Endodermal cell (in vitro differentiated cells): Measurements from ENCODE around the gene ZFAND3. TPM values are rescaled to one million over a fixed set of nuclear protein-coding genes. Genes with fewer than 3 reads are reported as not detected.

Experiments
- DNase-seq: peaks from one replicate; pipeline ENCODE4 v3.0.0-alpha.2; 2017
- H3K27ac ChIP-seq: 2 replicates; pipeline ENCODE4 v1.5.1; 2013; ENCODE audit warnings: mild to moderate bottlenecking, low read depth, low read length, moderate library complexity
- H3K27me3 ChIP-seq: 2 replicates; pipeline ENCODE4 v1.6.1; 2013; ENCODE audit warnings: mild to moderate bottlenecking, low read length, moderate library complexity; ENCODE audit not compliant: insufficient read depth, control insufficient read depth, poor library complexity, severe bottlenecking
- H3K36me3 ChIP-seq: 2 replicates; pipeline ENCODE4 v1.7.0; 2013; ENCODE audit warnings: mild to moderate bottlenecking, low read length, moderate library complexity; ENCODE audit not compliant: control insufficient read depth, insufficient read depth
- H3K4me1 ChIP-seq: one replicate; pipeline ENCODE4 v1.7.0; 2013; ENCODE audit warnings: low read length; ENCODE audit not compliant: control insufficient read depth, insufficient read depth
- H3K4me3 ChIP-seq: 2 replicates; pipeline ENCODE4 v1.5.1; 2013; ENCODE audit warnings: mild to moderate bottlenecking, low read length, moderate library complexity
- H3K9ac ChIP-seq: 2 replicates; pipeline ENCODE4 v1.6.1; 2013; ENCODE audit warnings: mild to moderate bottlenecking, low read length, moderate library complexity; ENCODE audit not compliant: poor library complexity, severe bottlenecking; ENCODE audit errors: extremely low read depth
- H3K9me3 ChIP-seq: 2 replicates; pipeline ENCODE4 v1.6.1; 2013; ENCODE audit warnings: mild to moderate bottlenecking, low read length, moderate library complexity; ENCODE audit not compliant: control insufficient read depth
- H3K27ac Mint-ChIP-seq: 2 replicates; pipeline ENCODE4 v1.8.0; 2020; ENCODE audit warnings: mixed read lengths
- H3K27me3 Mint-ChIP-seq: 2 replicates; pipeline ENCODE4 v1.8.0; 2021; ENCODE audit warnings: mild to moderate bottlenecking, mixed read lengths; ENCODE audit not compliant: insufficient read depth
- H3K36me3 Mint-ChIP-seq: 2 replicates; pipeline ENCODE4 v1.8.0; 2020; ENCODE audit warnings: low read depth, mixed read lengths
- H3K4me1 Mint-ChIP-seq: 2 replicates; pipeline ENCODE4 v1.8.0; 2020; ENCODE audit warnings: mixed read lengths
- H3K4me3 Mint-ChIP-seq: 2 replicates; pipeline ENCODE4 v1.8.0; 2020; ENCODE audit warnings: mild to moderate bottlenecking, moderate library complexity, mixed read lengths
- H3K9me3 Mint-ChIP-seq: 2 replicates; pipeline ENCODE4 v1.8.0; 2020; ENCODE audit warnings: mild to moderate bottlenecking, mixed read lengths
- CTCF ChIP-seq: fragments of 200-600 bp; sonication (generic); conservative IDR thresholded peaks from 2 replicates; pipeline ENCODE4 v1.5.0; 2021; ENCODE audit warnings: antibody characterized with exemption, mild to moderate bottlenecking
- WGBS, 2 experiments: methylation state at CpG; one replicate each; pipeline versions ENCODE4 v1.1.5 to v1.1.7; 2013; ENCODE audit warnings: missing lambda C conversion rate in 2 of 2, mixed read lengths in 1 of 2; ENCODE audit not compliant: insufficient coverage in 1 of 2, insufficient read length in 1 of 2; 5-methylcytosine and 5-hydroxymethylcytosine counted together
- total RNA-seq, 2 donors: library from RNA; stranded (reverse); fragmentation: NEBNext Ultra II Directional in 1 of 2; extraction: Animal tissue kit (Norgen Biotek cat#: 25700) in 1 of 2; gene quantifications; 2 replicates in 1 of 2; 3 replicates in 1 of 2; pipeline ENCODE4 v1.2.1, GENCODE V29; 2021

ZFAND3 gene
- total RNA-seq, 2 donors from 2014 or later = 67.1 to 86.2 TPM

- H3K4me1 Mint-ChIP-seq = no peaks in the 10 kb centered on the region
- H3K4me3 Mint-ChIP-seq = no peak overlapping the region
- DNase-seq = no peak
- H3K27ac Mint-ChIP-seq = no peak overlapping the region
- no peak overlapping the region for H3K9ac ChIP-seq
- peaks cover 31% of the 10 kb centered on the region for H3K9me3 Mint-ChIP-seq
- no peaks in the 10 kb centered on the region for H3K27me3 Mint-ChIP-seq
- H3K27ac ChIP-seq = no peak overlapping the region
- no peaks in the 10 kb centered on the region for H3K4me1 ChIP-seq
- TF ChIP-seq CTCF = no peak
- 97 to 100% methylated on average over 3 of the region's 3 CpGs for WGBS, 2 experiments
- no peak overlapping the region for H3K4me3 ChIP-seq
- peaks cover 9% of the 10 kb centered on the region for H3K9me3 ChIP-seq
- peaks cover 4% of the 10 kb centered on the region for H3K36me3 ChIP-seq
- peaks cover 42% of the 10 kb centered on the region for H3K36me3 Mint-ChIP-seq
- no peaks in the 10 kb centered on the region for H3K27me3 ChIP-seq
Measured at GRCh38 chr6:37965964-37966676, 146.6 kb downstream of the ZFAND3 start.

- peaks cover 4% of the 10 kb centered on the region for H3K36me3 ChIP-seq
- no peak for TF ChIP-seq CTCF
- Mint-ChIP-seq H3K27me3 (no peaks in the 10 kb centered on the region), H3K4me1 (no peaks in the 10 kb centered on the region), H3K36me3 (peaks cover 40% of the 10 kb centered on the region), H3K9me3 (peaks cover 30% of the 10 kb centered on the region), H3K27ac (no peak overlapping the region), H3K4me3 (no peak overlapping the region)
- 81% methylated on average over 1 of the region's 1 CpG; no CpG with 5 or more reads in 1 of the 2 experiments for WGBS, 2 experiments
- H3K4me1 ChIP-seq = no peaks in the 10 kb centered on the region
- no peak overlapping the region for H3K9ac ChIP-seq
- H3K4me3 ChIP-seq = no peak overlapping the region
- no peak overlapping the region for H3K27ac ChIP-seq
- DNase-seq = no peak
- H3K9me3 ChIP-seq = peaks cover 9% of the 10 kb centered on the region
- H3K27me3 ChIP-seq = no peaks in the 10 kb centered on the region
Measured at GRCh38 chr6:37966801-37967200, 147.3 kb downstream of the ZFAND3 start.

GRCh38 chr6:37967651-37968050 is 148.1 kb downstream of the ZFAND3 start:
- peaks cover 32% of the 10 kb centered on the region for H3K36me3 Mint-ChIP-seq
- no peak for TF ChIP-seq CTCF
- Histone ChIP-seq H3K27me3 (no peaks in the 10 kb centered on the region), H3K4me3 (no peak overlapping the region), H3K9me3 (peaks cover 9% of the 10 kb centered on the region), H3K27ac (no peak overlapping the region), H3K9ac (no peak overlapping the region), H3K36me3 (no peaks in the 10 kb centered on the region), H3K4me1 (no peaks in the 10 kb centered on the region)
- no peak for DNase-seq
- H3K4me3 Mint-ChIP-seq = no peak overlapping the region
- WGBS, 2 experiments = 91 to 100% methylated on average over 1 of the region's 1 CpG
- no peaks in the 10 kb centered on the region for H3K4me1 Mint-ChIP-seq
- H3K27me3 Mint-ChIP-seq = no peaks in the 10 kb centered on the region
- no peak overlapping the region for H3K27ac Mint-ChIP-seq
- H3K9me3 Mint-ChIP-seq = peaks cover 24% of the 10 kb centered on the region
